Dedifferentiated amniotic fluid mesenchymal stem cell (primary cell): Measurements from ENCODE around the gene NANOS2.
A peak's percentile ranks its signal among the peaks of the same experiment; 100 is the strongest.

Experiments
- DNase-seq: peaks from one replicate; pipeline ENCODE4 v3.0.0-alpha.2; 2016; ENCODE audit errors: extremely low spot score

The NANOS2 gene

GRCh38 chr19:45895519-45895972 is 19.0 kb downstream of the NANOS2 start:
- no peak for DNase-seq

- DNase-seq = no peak
Observed at GRCh38 chr19:45890877-45891276, 23.7 kb downstream of the NANOS2 start.

DNA sequence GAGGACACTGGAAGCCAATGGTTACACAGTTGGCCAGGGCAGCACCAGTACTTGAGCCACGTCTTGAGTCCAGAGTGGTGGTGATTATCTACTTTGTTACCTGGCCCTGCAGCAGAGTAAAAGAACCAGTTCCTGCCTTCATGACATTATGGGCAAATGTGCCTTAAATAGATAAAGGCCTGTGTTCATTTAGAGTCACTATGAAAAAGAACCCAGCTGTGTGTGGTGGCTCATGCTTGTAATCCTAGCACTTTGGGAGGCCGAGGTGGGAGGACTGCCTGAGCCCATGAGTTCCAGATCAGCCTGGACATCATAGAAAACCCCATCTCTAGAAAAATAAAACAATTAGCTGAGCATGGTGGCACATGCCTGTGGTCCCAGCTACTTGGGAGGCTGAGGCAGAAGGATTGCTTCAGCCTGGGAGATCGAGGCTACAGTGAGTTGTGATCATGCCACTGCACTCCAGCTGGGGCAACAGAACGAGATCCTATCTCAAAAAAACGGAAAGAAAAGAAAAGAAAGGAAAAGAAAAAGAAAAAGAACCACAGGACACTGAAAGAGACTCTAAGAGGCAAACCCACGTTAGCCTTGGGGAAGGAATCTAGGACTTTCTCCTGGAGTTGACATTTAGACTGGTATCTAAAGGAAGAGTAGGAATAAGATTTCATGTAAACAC is 25.2 kb downstream of the NANOS2 start:
- no peak for DNase-seq

DNA sequence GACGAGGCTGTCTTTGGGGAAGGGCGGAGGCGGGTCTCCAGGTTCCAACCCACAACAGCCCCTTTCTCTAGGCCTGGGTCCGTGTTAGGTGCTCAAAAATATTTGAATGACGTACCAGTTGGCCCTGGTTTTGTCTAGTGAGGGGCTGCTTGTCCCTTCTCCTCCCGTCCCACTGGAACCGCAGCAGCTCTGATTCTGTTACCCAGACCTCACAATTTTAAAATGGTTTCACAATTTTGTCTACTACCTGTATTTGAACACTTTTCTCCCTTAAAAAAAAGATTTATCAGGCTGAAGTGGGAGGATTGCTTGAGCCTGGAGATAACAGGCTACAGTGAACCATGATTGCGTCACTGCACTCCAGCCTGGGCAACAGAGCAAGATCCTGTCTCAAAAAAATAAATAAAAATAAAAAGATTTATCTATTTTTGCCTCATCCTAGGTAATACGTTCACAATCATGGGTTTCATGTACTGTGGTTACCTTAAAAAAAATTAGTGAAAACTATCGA is 27.3 kb downstream of the NANOS2 start:
- no peak for DNase-seq

DNA sequence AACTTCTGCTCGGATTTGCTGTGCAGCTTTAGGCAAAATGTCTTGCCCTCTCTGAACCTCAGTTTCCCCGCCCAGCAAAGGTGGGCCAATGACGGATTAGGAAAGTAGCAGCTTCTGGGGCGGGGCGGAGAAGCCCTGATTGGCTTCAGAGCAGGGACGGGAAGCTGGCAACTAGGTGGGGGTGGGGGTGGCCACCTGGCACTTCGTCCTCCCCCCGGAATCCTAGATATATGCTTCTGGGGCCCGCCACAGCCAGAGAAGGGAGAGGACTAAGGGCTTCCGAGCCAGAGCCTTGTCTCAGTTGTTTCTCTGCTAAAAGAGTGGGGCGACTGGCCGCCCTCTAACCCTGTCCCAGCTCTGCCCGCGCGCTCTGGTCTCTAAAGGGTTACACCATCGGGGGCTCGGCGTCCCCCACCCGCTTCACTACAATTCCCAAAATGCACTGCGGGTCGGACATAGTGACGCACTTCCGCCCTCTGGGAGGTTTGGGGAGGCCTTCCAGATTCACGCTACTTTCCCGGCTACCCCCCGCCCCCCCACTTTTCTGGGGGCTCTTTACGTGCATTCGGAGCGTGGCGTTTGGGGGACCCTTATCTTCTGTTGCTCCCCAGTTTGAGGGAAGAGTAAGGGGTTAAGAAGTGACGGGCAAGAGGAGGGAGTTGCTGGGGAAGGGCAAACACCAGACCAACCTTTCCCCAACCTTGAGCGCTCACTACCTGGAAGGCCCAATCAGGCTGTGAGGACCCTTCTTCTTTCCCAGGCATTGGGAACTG is 28.0 kb downstream of the NANOS2 start:
- peak; percentile 92 for DNase-seq

GRCh38 chr19:45885556-45886426 is 28.8 kb downstream of the NANOS2 start, which contains the start of gene IRF2BP1:
Gene IRF2BP1 (minus strand): TSS chr19:45886141. CDS start chr19:45885774, 367 bp downstream.
- DNase-seq = peak; percentile 94

GRCh38 chr19:45884682-45885555 is 29.7 kb downstream of the NANOS2 start:
- DNase-seq = no peak

DNA sequence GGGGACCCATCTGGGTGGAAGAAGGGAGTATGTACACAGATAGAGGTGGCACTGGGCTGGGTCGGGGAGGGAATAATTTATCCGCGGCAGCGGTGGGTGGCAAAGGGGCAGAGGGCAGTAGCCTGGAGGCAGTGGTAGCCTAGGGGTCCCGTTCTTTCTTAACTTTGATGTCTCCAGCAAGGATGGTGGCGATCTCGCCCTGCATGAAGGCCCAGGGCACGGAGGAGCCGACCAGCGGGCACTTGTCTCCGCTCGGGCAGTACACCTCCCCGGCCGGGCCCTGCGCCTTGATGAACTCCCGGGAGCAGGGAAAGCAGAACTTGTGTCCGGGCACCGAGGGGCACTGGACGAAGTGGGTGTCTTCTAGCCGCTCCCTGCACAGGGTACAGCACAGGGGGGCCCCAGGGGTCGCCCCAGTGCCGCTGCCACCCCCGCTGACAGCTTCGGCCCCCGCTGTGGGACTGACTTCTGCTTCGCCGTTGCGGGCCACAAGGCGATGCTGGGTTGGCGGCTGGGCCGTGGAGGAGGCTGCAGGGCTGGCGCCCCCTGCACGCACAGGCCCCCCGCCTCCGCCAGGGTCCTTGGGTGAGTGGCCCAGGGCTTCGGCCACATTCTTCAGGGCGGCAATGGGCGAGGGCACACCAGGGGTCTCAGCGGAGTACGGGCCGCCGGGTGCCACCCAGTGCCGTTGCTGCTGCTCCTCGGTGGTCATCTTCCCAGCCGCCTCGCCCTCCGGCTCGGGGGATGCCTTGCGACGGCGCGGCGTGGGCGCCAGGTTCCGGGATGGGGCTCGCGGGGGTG is 30.5 kb downstream of the NANOS2 start:
- no peak for DNase-seq

- no peak for DNase-seq
Observed at GRCh38 chr19:45883586-45883880, 31.0 kb downstream of the NANOS2 start.

DNA sequence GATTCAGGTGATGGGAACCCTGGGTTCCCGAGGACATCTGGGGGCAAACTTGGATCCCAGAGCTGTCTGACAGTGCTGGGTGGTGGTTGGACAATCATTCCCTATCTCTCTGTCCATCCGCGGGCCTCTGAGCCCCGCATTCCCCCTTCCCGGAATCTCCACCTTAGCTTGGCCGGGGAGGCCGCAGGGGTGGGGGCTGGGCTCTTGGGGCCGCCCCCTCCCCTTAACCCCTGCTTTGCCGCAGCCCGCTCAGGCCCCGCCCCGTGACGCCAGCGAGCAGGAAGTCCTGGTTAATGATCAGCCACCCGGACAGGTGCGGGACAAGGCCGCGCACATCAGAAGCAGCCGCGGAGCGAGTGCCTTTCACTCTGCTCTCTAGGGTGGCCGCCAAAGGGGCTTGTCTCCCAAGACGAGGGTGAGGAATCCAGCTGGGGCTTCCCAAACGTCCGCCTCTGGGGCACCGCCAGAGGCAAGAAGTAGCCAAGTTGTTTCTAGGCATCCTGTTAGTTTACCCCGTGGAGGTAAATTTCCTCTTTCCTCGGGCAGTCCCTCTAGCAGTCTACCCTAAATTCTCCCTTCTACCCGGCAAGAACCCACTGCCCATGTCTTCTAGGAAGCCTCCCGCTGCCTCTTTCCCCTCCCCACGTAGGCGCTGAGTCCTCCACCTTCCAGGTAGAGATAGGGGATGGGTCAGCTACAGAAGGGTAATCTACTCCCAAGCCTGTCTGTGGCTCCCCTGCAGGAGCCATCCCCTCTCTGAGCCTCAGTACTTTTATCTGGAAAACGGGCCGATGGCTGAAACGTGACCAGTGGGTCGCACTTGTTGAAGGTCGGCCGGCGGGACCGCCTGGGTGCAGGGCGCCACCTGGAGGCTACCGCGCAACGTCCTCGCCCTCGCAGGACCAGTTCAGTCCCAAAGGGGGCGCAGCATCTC is 31.7 kb downstream of the NANOS2 start:
- DNase-seq = peak; percentile 70

GRCh38 chr19:45881909-45882528 is 32.6 kb downstream of the NANOS2 start:
- no peak for DNase-seq

DNA sequence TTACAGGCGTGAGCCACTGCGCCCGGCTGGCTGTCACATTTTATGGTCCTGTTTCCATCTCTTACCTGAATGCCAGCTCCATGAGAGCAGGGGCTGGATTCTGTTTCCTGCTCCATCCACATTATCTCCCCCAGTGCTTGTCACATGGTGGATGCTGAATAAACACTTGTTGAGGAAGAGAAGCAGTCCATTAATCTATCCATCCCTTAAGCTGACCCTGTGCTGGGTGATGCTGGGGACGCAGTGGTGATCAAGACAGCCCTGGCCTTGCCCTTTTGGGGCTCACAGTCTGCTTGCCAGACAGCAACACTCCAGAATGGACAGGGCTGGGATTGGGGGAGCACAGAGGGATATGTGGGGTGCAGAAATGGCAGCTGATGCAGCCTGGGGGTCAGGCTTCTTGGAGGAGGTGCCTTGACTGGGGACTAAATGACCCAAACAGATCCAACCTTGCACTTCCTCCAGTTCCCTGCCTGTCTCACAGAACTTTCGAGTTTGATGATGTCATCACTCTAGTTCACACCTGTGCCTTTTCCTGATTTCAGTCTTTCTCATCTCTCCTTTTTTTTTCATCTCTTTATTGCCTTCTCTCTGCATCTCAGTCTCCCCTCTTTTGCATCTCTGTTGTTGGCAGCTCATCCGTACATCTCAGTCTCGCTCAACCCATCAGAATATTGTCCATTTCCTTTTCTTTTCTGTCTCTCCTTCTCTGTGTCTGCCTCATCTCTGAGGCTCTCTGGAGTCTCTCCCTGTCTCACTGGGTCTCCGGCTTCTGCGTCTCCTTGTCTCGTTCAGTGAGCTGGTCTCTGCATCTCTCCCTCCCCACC is 33.3 kb downstream of the NANOS2 start:
- DNase-seq = no peak

- no peak for DNase-seq
Observed at GRCh38 chr19:45879971-45880370, 34.6 kb downstream of the NANOS2 start.

- DNase-seq = no peak
Observed at GRCh38 chr19:45879055-45879454, 35.5 kb downstream of the NANOS2 start.

GRCh38 chr19:45878043-45878794 is 36.4 kb downstream of the NANOS2 start:
- DNase-seq = no peak

DNA sequence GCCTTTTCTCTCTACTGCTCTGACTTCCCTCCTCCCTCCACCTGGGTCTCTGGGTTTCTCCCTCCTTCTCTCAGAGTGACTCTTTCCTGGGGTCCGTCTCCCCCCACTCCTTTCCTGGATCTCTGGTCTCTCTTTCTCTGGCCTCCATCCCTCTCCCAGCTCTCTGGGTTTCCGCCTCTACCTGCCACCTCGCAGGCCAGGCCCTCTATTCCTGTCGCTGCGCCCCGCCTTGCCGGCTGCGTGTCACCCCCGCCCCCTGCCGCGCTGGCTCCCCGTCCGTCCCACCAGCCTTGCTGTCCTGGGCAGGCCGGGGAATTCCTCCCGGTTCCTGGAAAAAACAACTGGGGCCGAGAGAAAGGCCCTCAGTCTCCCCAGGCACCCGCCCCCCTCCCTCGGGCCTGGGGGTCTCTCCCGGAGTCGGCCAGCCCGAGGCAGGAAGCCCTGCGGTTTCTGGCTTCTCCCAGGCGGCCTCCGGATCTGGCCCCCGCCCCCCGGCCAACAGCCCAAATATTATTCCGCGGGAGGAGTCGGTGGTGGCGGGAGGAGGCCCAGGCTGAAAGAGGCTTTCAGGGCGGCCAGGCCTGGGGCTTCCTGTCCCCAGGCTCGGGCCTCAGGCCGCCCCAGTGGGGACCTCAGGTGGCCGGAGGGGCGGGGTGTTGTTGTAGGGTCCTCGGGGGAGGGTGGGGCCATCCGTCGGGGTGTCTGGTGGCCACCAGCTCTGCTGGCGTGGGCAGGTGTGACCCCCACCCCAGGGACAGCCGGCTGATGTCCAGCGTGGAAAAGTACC is 38.0 kb downstream of the NANOS2 start:
- no peak for DNase-seq

- no peak for DNase-seq
Observed at GRCh38 chr19:45876161-45876410, 38.5 kb downstream of the NANOS2 start.
